ENCODE measurements around the gene SNX9. TPM values are rescaled to one million over a fixed set of nuclear protein-coding genes. Genes with fewer than 3 reads are reported as not detected.
"Not testable (repeated sequence)": the region's sequence is repeated elsewhere in the genome, so short reads cannot be mapped to it uniquely, and the experiment has no call there.

SNX9 gene
- total RNA-seq, 3 donors from 2014 or later: 39.0 to 52.5 (median 42.8) TPM

- H3K27me3 Mint-ChIP-seq (ENCODE audit: low read depth); H3K4me3 Mint-ChIP-seq; H3K9me3 Mint-ChIP-seq: not testable (repeated sequence)
- DNase-seq: peak; percentile 52
- Mint-ChIP-seq H3K36me3 (ENCODE audit: insufficient read depth) (peaks cover 63% of the 10 kb centered on the region), H3K4me1 (ENCODE audit: low read depth) (peaks cover 18% of the 10 kb centered on the region)
- peak; percentile 79 to 83 for ATAC-seq
These were observed 117.5 kb downstream of the SNX9 start for GRCh38 chr6:157940375-157941036.

GRCh38 chr6:157941101-157941863, 118.2 kb downstream of the SNX9 start:
- H3K36me3 Mint-ChIP-seq (ENCODE audit: insufficient read depth): peaks cover 67% of the 10 kb centered on the region

GRCh38 chr6:157942351-157942750, 119.3 kb downstream of the SNX9 start:
- no peak for DNase-seq
- H3K4me3 Mint-ChIP-seq: no peak overlapping the region
- H3K9me3 Mint-ChIP-seq: no peaks in the 10 kb centered on the region
- H3K4me1 Mint-ChIP-seq (ENCODE audit: low read depth): peaks cover 29% of the 10 kb centered on the region
- no peak for ATAC-seq
- no peaks in the 10 kb centered on the region for H3K27me3 Mint-ChIP-seq (ENCODE audit: low read depth)
- peaks cover 67% of the 10 kb centered on the region for H3K36me3 Mint-ChIP-seq (ENCODE audit: insufficient read depth)

More at GRCh38 chr6:157941101-157941863, 118.2 kb downstream of the SNX9 start:
- Mint-ChIP-seq H3K27me3 (ENCODE audit: low read depth) (no peaks in the 10 kb centered on the region), H3K9me3 (no peaks in the 10 kb centered on the region), H3K4me1 (ENCODE audit: low read depth) (peaks cover 23% of the 10 kb centered on the region), H3K4me3 (no peak overlapping the region)
- no peak for DNase-seq
- no peak for ATAC-seq

GRCh38 chr6:157943249-157943963, 120.4 kb downstream of the SNX9 start:
- ATAC-seq (no peak), DNase-seq (no peak)
- no peaks in the 10 kb centered on the region for H3K27me3 Mint-ChIP-seq (ENCODE audit: low read depth)
- H3K4me3 Mint-ChIP-seq: no peak overlapping the region
- peaks cover 61% of the 10 kb centered on the region for H3K36me3 Mint-ChIP-seq (ENCODE audit: insufficient read depth)
- H3K4me1 Mint-ChIP-seq (ENCODE audit: low read depth): peaks cover 29% of the 10 kb centered on the region
- H3K9me3 Mint-ChIP-seq: no peaks in the 10 kb centered on the region

GRCh38 chr6:157943964-157944283, 120.9 kb downstream of the SNX9 start:
- H3K4me3 Mint-ChIP-seq: no peak overlapping the region
- peaks cover 4% of the 10 kb centered on the region for H3K9me3 Mint-ChIP-seq
- DNase-seq (no peak), ATAC-seq (no peak)
- H3K36me3 Mint-ChIP-seq (ENCODE audit: insufficient read depth): peaks cover 59% of the 10 kb centered on the region
- H3K4me1 Mint-ChIP-seq (ENCODE audit: low read depth): peaks cover 29% of the 10 kb centered on the region
- H3K27me3 Mint-ChIP-seq (ENCODE audit: low read depth): no peaks in the 10 kb centered on the region

- H3K4me3 Mint-ChIP-seq: no peak overlapping the region
- ATAC-seq (peak; percentile 60 to 64), DNase-seq (peak; percentile 63)
- H3K9me3 Mint-ChIP-seq: peaks cover 17% of the 10 kb centered on the region
- no peaks in the 10 kb centered on the region for H3K27me3 Mint-ChIP-seq (ENCODE audit: low read depth)
- peaks cover 25% of the 10 kb centered on the region for H3K4me1 Mint-ChIP-seq (ENCODE audit: low read depth)
- peaks cover 50% of the 10 kb centered on the region for H3K36me3 Mint-ChIP-seq (ENCODE audit: insufficient read depth)
These were observed 122.2 kb downstream of the SNX9 start for GRCh38 chr6:157944983-157945931.

- Mint-ChIP-seq H3K27me3 (ENCODE audit: low read depth) (no peaks in the 10 kb centered on the region), H3K36me3 (ENCODE audit: insufficient read depth) (peaks cover 44% of the 10 kb centered on the region), H3K9me3 (peaks cover 23% of the 10 kb centered on the region), H3K4me3 (no peak overlapping the region), H3K4me1 (ENCODE audit: low read depth) (peaks cover 23% of the 10 kb centered on the region)
- no peak for ATAC-seq
- DNase-seq: no peak
These were observed 123.1 kb downstream of the SNX9 start for GRCh38 chr6:157946053-157946617.

- H3K9me3 Mint-ChIP-seq: peaks cover 23% of the 10 kb centered on the region
- H3K4me1 Mint-ChIP-seq (ENCODE audit: low read depth): peaks cover 23% of the 10 kb centered on the region
- DNase-seq (no peak), ATAC-seq (peak; percentile 31 to 42)
- no peak overlapping the region for H3K4me3 Mint-ChIP-seq
- peaks cover 40% of the 10 kb centered on the region for H3K36me3 Mint-ChIP-seq (ENCODE audit: insufficient read depth)
- H3K27me3 Mint-ChIP-seq (ENCODE audit: low read depth): no peaks in the 10 kb centered on the region
These were observed 124.0 kb downstream of the SNX9 start for GRCh38 chr6:157946865-157947532.

- not testable (repeated sequence) for H3K36me3 Mint-ChIP-seq (ENCODE audit: insufficient read depth); DNase-seq; H3K27me3 Mint-ChIP-seq (ENCODE audit: low read depth); ATAC-seq; H3K4me3 Mint-ChIP-seq; H3K4me1 Mint-ChIP-seq (ENCODE audit: low read depth)
- peaks cover 23% of the 10 kb centered on the region for H3K9me3 Mint-ChIP-seq
These were observed 127.9 kb downstream of the SNX9 start for GRCh38 chr6:157950899-157951298.

GRCh38 chr6:157951828-157952227, 128.8 kb downstream of the SNX9 start:
- no peak for ATAC-seq
- peaks cover under 1% of the 10 kb centered on the region for H3K4me1 Mint-ChIP-seq (ENCODE audit: low read depth)
- H3K36me3 Mint-ChIP-seq (ENCODE audit: insufficient read depth): no peaks in the 10 kb centered on the region
- no peak overlapping the region for H3K4me3 Mint-ChIP-seq
- DNase-seq: no peak
- peaks cover 3% of the 10 kb centered on the region for H3K27me3 Mint-ChIP-seq (ENCODE audit: low read depth)
- peaks cover 23% of the 10 kb centered on the region for H3K9me3 Mint-ChIP-seq

GRCh38 chr6:157952861-157953351, 129.9 kb downstream of the SNX9 start:
- H3K36me3 Mint-ChIP-seq (ENCODE audit: insufficient read depth): no peaks in the 10 kb centered on the region
- no peak for ATAC-seq
- H3K9me3 Mint-ChIP-seq: peaks cover 23% of the 10 kb centered on the region

GRCh38 chr6:157953580-157954091, 130.6 kb downstream of the SNX9 start:
- peaks cover 2% of the 10 kb centered on the region for H3K36me3 Mint-ChIP-seq (ENCODE audit: insufficient read depth)

More at GRCh38 chr6:157952861-157953351, 129.9 kb downstream of the SNX9 start:
- Mint-ChIP-seq H3K27me3 (ENCODE audit: low read depth) (peaks cover 3% of the 10 kb centered on the region), H3K4me3 (no peak overlapping the region), H3K4me1 (ENCODE audit: low read depth) (no peaks in the 10 kb centered on the region)
- DNase-seq: no peak

More at GRCh38 chr6:157953580-157954091, 130.6 kb downstream of the SNX9 start:
- Mint-ChIP-seq H3K4me1 (ENCODE audit: low read depth) (no peaks in the 10 kb centered on the region), H3K27me3 (ENCODE audit: low read depth) (peaks cover 3% of the 10 kb centered on the region), H3K9me3 (peaks cover 24% of the 10 kb centered on the region), H3K4me3 (no peak overlapping the region)
- ATAC-seq (no peak), DNase-seq (no peak)
